Measurements from ENCODE around the gene AOPEP.
"Not testable (repeated sequence)": the region's sequence is repeated elsewhere in the genome, so short reads cannot be mapped to it uniquely, and the experiment has no call there.

The AOPEP gene

DNA sequence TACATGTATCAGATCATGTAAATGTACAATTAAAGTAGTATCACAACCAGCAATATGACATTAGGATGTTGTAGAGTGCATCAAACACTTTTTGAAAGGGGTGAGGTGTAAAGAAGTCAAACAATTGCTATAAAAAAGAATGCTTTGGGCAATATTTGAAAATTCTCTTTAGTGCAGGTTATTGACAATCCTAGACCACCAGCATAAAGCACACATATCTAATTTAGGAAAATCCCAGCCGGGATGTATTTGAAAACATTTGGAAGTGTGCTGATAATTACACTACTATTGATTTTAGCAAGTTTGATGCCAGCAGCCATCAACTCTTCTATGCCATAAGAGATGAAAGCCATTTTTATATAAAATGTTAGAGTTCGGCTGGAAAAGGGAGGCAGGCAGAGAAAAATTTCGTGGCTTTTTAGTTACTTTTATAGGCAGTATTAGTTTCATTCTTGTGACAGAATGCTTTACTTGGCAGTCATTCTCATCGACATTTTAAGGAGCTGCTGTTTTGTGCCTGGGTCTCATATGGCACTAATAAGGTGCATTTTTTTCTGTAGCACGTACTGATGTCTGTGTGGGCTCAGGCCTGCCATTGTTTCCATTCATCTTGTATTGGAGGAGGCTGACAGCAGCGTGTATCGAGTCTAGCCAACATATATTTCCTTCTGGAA, 285.7 kb downstream of the AOPEP start:
- Histone ChIP-seq H3K36me3 (ENCODE audit: control insufficient read depth, insufficient read depth, low read length) (peaks cover 8% of the 10 kb centered on the region), H3K27me3 (ENCODE audit: control insufficient read depth, insufficient read depth, low read length) (no peaks in the 10 kb centered on the region), H3K9ac (ENCODE audit: low read length) (no peak overlapping the region), H3K4me1 (ENCODE audit: control insufficient read depth, insufficient read depth, low read length) (peaks cover 28% of the 10 kb centered on the region), H3K27ac (ENCODE audit: low read depth, low read length) (peak overlapping the region; percentile 53), H3K4me3 (ENCODE audit: low read length) (no peak overlapping the region)

DNA sequence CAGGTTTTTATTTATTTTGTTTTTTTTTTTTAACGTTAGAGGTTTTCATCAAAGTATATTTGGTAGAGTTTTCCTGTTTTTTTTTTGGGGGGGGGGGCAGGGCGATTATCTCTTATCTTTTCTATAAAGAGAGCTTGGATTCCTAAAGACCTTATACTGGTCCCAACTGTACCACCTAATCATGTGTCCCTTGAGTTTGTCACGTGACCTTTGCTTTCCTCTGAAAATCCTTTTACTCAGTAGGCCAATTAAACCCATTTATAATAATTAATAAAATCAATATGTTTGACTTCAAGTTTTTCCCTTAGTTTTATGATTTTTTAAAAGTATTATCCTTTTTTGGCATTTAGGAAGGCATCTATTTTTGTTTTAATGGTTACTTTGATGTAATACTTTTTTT, 286.4 kb downstream of the AOPEP start:
- peaks cover 8% of the 10 kb centered on the region for H3K36me3 ChIP-seq (ENCODE audit: control insufficient read depth, insufficient read depth, low read length)
- H3K9ac ChIP-seq (ENCODE audit: low read length), result no peak overlapping the region
- no peaks in the 10 kb centered on the region for H3K27me3 ChIP-seq (ENCODE audit: control insufficient read depth, insufficient read depth, low read length)
- no peak overlapping the region for H3K4me3 ChIP-seq (ENCODE audit: low read length)
- H3K4me1 ChIP-seq (ENCODE audit: control insufficient read depth, insufficient read depth, low read length), result peaks cover 35% of the 10 kb centered on the region
- no peak overlapping the region for H3K27ac ChIP-seq (ENCODE audit: low read depth, low read length)

DNA sequence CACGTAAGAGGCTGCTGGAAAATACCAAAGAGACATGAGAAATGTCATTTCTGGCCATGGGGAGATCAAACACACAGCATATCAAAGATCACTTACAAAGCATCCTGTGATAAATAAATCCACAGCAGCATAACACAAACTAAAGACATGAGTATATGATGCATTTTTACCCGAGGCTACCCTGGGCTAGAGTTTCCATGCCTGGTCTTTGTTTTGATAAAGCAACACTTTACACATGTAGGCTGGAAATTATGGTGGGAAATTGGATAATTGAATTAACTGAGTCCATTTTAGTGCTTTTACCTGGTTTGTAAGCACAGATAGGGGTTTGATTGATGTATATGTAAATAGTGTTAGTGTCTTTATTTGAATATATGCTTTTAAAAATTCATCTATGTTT, 288.4 kb downstream of the AOPEP start:
- Histone ChIP-seq H3K4me1 (ENCODE audit: control insufficient read depth, insufficient read depth, low read length) (peaks cover 48% of the 10 kb centered on the region), H3K4me3 (ENCODE audit: low read length) (no peak overlapping the region), H3K36me3 (ENCODE audit: control insufficient read depth, insufficient read depth, low read length) (peaks cover 7% of the 10 kb centered on the region), H3K27me3 (ENCODE audit: control insufficient read depth, insufficient read depth, low read length) (no peaks in the 10 kb centered on the region), H3K9ac (ENCODE audit: low read length) (no peak overlapping the region), H3K27ac (ENCODE audit: low read depth, low read length) (peak overlapping the region; percentile 38)

DNA sequence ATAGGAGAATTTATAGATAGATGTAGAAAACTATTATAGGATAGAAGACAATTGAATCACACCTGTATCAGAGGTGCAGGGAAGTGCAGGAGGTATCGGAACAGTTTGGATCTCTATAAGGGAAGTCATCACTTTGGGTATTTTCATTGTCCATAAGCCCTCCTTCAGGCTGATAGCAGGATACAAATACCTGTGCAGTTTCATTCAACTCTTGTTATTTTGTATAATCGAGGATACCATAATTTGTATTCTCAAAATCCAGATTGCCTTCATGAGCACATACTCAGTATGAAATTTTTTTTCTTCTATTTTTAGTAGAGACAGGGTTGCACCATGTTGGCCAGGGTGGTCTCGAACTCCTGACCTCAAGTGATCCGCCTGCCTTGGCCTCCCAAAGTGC, 289.1 kb downstream of the AOPEP start:
- H3K27me3 ChIP-seq (ENCODE audit: control insufficient read depth, insufficient read depth, low read length), result no peaks in the 10 kb centered on the region
- peaks cover 47% of the 10 kb centered on the region for H3K4me1 ChIP-seq (ENCODE audit: control insufficient read depth, insufficient read depth, low read length)
- H3K4me3 ChIP-seq (ENCODE audit: low read length), result no peak overlapping the region
- peaks cover 5% of the 10 kb centered on the region for H3K36me3 ChIP-seq (ENCODE audit: control insufficient read depth, insufficient read depth, low read length)
- no peak overlapping the region for H3K9ac ChIP-seq (ENCODE audit: low read length)
- H3K27ac ChIP-seq (ENCODE audit: low read depth, low read length), result peak overlapping the region; percentile 22

DNA sequence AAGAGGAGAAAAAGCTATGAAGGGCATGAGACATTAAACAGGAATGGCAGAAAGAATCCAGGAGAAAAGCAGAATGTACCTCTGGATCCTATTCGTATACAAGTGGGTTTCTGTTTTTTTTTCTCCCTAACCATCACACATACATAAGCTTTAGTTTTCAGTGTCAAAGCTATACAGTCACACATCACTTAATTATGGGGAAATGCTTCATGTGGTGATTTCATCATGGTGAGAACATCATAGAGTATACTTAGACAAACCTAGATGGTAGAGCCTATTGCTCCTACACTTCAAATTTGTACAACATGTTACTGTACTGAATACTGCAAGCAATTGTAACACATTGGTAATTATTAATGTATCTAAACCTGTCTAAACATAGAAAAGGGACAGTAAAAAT, 290.6 kb downstream of the AOPEP start:
- Histone ChIP-seq H3K27me3 (ENCODE audit: control insufficient read depth, insufficient read depth, low read length) (no peaks in the 10 kb centered on the region), H3K4me3 (ENCODE audit: low read length) (no peak overlapping the region), H3K36me3 (ENCODE audit: control insufficient read depth, insufficient read depth, low read length) (peaks cover 5% of the 10 kb centered on the region), H3K4me1 (ENCODE audit: control insufficient read depth, insufficient read depth, low read length) (peaks cover 53% of the 10 kb centered on the region), H3K27ac (ENCODE audit: low read depth, low read length) (peak overlapping the region; percentile 71), H3K9ac (ENCODE audit: low read length) (no peak overlapping the region)

DNA sequence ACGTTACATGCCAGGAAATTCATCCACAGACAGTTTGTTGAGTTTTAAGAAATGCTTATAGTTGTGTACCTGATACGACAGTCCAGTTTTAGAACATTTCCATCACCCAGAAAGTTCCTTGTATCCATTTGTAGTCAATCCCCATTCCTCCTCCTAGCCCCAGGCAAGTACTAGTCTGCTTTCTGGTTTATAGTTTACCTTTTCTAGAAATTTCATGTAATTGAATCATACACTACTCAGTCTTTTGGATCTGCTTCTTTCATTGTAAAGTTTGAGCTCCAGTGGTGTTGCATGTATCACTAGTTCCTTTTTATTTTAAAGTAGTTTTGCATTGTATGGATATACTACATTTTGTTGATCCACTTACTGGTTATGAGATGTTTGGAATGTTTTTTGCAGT, 291.2 kb downstream of the AOPEP start:
- peaks cover 54% of the 10 kb centered on the region for H3K4me1 ChIP-seq (ENCODE audit: control insufficient read depth, insufficient read depth, low read length)
- peak overlapping the region; percentile 71 for H3K27ac ChIP-seq (ENCODE audit: low read depth, low read length)

DNA sequence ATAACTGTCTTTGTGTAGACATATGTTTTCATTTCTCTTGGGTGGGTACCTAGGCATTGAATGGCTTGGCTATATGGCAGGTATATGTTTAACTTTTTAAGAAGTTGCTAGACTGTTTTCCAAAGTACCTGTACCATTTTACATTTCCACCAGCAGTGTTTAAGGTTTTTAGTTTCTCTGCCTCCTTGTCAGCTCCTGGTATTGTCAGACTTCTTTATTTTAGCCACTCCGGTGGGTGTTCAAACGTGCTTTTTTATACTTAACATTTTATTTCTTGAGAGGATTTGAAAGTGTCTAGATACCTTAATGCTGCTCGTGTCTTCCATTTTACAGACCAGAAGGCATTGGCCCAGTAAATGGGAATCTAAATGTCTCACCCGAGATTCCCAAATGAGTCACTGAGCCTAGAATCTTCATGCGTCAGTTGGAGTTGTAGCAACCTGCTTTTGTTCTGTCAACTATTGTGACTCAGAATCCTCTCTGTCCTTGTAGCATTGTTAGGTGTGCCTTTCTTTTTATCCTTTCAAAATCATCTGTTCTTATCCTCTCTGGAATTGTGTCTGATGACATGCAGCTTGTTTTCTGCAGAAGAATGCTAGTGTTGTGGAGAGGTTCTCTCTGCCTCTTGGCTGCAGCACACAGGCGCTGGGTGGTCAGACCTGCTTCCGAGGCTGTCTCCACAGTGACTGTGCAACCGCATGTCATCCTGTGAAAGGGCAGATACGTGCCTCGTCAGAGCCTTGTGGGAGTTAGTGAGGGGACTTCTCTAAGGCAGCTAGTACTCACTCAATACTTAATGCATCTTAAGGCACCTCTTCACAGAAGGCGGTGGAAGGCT, 291.8 kb downstream of the AOPEP start:
- peak overlapping the region; percentile 30 for H3K4me3 ChIP-seq (ENCODE audit: low read length)
- H3K9ac ChIP-seq (ENCODE audit: low read length), result no peak overlapping the region
- peaks cover 5% of the 10 kb centered on the region for H3K36me3 ChIP-seq (ENCODE audit: control insufficient read depth, insufficient read depth, low read length)
- H3K27ac ChIP-seq (ENCODE audit: low read depth, low read length), result peak overlapping the region; percentile 71
- H3K27me3 ChIP-seq (ENCODE audit: control insufficient read depth, insufficient read depth, low read length), result no peaks in the 10 kb centered on the region
- H3K4me1 ChIP-seq (ENCODE audit: control insufficient read depth, insufficient read depth, low read length), result peaks cover 61% of the 10 kb centered on the region

More for the DNA sequence above, 291.2 kb downstream of the AOPEP start:
- Histone ChIP-seq H3K27me3 (ENCODE audit: control insufficient read depth, insufficient read depth, low read length) (no peaks in the 10 kb centered on the region), H3K4me3 (ENCODE audit: low read length) (no peak overlapping the region), H3K36me3 (ENCODE audit: control insufficient read depth, insufficient read depth, low read length) (peaks cover 5% of the 10 kb centered on the region), H3K9ac (ENCODE audit: low read length) (no peak overlapping the region)

DNA sequence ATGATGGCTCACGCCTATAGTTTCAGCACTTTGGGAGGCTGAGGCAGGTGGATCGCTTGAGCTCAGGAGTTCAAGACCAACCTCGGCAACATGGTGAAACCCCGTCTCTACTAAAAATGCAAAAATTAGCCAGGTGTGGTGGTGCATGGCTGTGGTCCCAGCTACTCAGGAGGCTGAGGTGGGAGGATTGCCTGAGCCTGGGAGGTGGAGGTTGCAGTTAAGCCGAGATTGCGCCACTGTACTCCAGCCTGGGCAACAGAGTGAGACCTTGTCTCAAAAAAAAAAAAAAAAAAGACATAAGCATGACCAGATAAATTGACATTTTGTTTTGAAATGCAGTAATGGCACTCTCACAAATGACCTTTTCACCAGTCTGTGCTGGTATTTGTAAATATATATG, 294.1 kb downstream of the AOPEP start:
- H3K4me1 ChIP-seq (ENCODE audit: control insufficient read depth, insufficient read depth, low read length), result peaks cover 70% of the 10 kb centered on the region
- H3K9ac ChIP-seq (ENCODE audit: low read length); H3K4me3 ChIP-seq (ENCODE audit: low read length); H3K27ac ChIP-seq (ENCODE audit: low read depth, low read length); H3K36me3 ChIP-seq (ENCODE audit: control insufficient read depth, insufficient read depth, low read length); H3K27me3 ChIP-seq (ENCODE audit: control insufficient read depth, insufficient read depth, low read length): not testable (repeated sequence)

DNA sequence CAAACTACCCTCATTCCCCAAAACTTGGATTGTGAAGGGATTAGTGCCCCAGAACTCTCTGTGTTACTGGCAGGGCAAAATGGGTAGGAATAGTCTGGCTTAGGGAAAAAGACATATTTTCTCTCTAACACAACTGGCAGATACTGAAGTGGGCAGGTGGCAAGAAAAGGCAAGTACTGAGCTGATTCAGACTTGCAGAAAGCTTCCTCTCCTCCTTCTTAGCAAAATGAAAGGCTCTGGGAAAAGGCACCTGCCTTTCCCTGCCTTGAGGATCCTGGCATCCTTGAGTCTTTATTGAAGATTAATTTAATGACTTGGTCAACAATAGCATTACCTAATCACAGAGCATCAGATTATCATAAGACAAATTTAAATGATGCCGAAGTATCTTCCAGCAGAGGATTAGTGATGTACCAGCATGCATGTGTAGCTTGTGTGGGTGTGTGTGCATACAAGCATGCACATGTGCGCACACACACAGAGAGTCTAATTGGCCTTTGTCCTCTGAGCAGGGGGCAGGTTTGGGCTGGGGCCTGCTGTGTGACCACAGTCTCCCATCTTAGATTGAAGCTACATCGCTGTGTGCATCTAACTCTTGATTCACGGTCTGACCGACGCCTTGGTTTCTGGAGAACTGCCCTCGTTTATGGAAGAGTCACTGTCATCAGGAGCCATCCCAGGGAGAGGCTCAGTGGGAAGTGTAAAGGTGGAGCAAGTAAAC, 294.8 kb downstream of the AOPEP start:
- Histone ChIP-seq H3K4me3 (ENCODE audit: low read length) (no peak overlapping the region), H3K36me3 (ENCODE audit: control insufficient read depth, insufficient read depth, low read length) (peaks cover 5% of the 10 kb centered on the region), H3K27me3 (ENCODE audit: control insufficient read depth, insufficient read depth, low read length) (no peaks in the 10 kb centered on the region), H3K27ac (ENCODE audit: low read depth, low read length) (peak overlapping the region; percentile 55), H3K9ac (ENCODE audit: low read length) (no peak overlapping the region), H3K4me1 (ENCODE audit: control insufficient read depth, insufficient read depth, low read length) (peaks cover 75% of the 10 kb centered on the region)

DNA sequence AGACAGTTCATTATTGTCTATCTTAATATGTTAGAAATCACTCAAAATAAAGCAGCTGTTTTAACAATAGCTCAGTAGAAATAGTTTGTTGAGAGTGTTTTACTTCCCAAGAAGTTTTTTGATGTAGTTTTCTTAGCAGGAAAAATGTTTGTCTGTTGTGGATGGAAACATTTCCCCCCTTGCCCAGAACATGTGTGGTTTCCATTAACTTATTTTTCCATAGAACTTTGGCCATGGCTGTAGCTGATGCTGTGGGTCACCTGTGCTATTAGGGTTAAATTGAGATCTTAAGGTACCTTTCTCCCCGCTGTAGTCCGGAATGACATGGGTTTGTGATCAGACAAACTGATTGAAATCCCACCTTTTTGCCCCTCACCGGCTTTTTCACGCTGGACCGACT, 296.2 kb downstream of the AOPEP start:
- H3K27ac ChIP-seq (ENCODE audit: low read depth, low read length), result peak overlapping the region; percentile 86
- H3K9ac ChIP-seq (ENCODE audit: low read length), result no peak overlapping the region
- H3K27me3 ChIP-seq (ENCODE audit: control insufficient read depth, insufficient read depth, low read length), result no peaks in the 10 kb centered on the region
- H3K4me3 ChIP-seq (ENCODE audit: low read length), result no peak overlapping the region
- peaks cover 5% of the 10 kb centered on the region for H3K36me3 ChIP-seq (ENCODE audit: control insufficient read depth, insufficient read depth, low read length)
- peaks cover 72% of the 10 kb centered on the region for H3K4me1 ChIP-seq (ENCODE audit: control insufficient read depth, insufficient read depth, low read length)

DNA sequence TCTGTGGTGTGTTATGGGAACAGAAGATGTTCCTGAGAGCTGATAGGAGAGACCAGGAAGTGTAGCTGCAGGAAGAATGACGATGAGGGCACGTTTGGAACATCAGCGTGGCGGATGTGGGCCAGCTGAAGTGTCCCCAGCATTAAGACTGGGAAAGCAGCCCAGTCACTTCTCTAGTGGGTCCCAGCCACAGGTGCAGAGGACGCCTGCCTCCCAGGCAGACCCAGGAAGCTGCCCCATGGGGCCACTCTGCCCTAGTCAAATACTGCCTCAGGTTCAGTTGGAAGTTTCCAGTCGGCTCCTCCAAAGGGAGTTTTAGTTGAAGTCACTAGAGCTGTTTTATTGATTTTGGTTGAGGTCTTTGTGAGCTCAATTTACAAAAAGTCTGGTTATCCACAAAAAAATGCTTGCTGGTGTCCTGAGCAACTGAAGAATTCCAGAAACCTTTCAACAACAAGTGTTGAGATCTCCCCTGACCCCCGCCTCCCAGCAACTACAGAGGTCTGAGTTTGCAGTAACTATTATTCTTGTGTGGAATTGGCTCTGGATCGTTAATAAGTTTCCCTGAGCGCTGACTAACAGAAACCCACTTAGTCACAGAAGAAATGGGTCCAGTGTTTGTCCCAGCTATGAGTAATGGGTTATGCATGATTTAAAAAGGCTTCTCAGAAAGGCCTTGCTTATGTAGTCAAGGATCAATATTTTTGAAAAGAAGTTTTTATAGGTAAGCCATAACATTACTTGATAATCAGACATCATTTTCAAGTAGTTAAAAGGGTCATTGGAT, 296.9 kb downstream of the AOPEP start:
- Histone ChIP-seq H3K27me3 (ENCODE audit: control insufficient read depth, insufficient read depth, low read length) (no peaks in the 10 kb centered on the region), H3K27ac (ENCODE audit: low read depth, low read length) (peak overlapping the region; percentile 86), H3K4me1 (ENCODE audit: control insufficient read depth, insufficient read depth, low read length) (peaks cover 72% of the 10 kb centered on the region), H3K9ac (ENCODE audit: low read length) (no peak overlapping the region), H3K36me3 (ENCODE audit: control insufficient read depth, insufficient read depth, low read length) (peaks cover 5% of the 10 kb centered on the region), H3K4me3 (ENCODE audit: low read length) (peak overlapping the region; percentile 25)

Data from rectal smooth muscle tissue (tissue), 1 donor.